NB4 (cell line): ENCODE data around the gene VBP1.
A peak's percentile ranks its signal among the peaks of the same experiment; 100 is the strongest.

Source experiments
- POLR2A ChIP-seq: IDR thresholded peaks from 2 replicates; pipeline ENCODE4 v1.6.1; 2011; ENCODE audit warnings: mild to moderate bottlenecking; ENCODE audit not compliant: insufficient read length; ENCODE audit errors: extremely low read depth
- TF ChIP-seq, protein P1 (sequence below): IDR thresholded peaks from one replicate; pipeline ENCODE4 v1.5.1; 2012; ENCODE audit warnings: low read depth, low read length
- TF ChIP-seq, protein P2 (sequence below): IDR thresholded peaks from 2 replicates; pipeline ENCODE4 v1.6.1; 2011; ENCODE audit warnings: low read depth, low read length

DNA sequence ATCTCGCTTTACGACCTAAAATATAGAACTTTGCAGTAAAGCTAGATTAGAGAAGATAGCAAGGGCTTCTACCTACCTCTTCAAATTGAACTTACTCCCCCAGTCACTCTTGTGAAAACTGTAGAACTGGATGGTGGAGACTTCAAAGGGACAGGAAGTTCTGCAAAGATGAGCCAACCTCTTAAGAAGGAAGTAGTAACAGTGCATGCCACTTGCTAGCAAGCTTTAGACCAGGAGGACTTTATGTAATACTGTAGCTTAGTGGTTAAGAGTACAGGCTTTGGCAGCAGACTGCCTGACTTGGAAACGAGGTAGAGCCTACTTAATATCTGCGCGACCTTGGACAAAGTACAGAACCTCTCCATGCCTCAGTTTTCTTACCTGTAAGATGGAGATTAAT, 27.5 kb upstream of the VBP1 start:
- TF ChIP-seq, protein P1, sequence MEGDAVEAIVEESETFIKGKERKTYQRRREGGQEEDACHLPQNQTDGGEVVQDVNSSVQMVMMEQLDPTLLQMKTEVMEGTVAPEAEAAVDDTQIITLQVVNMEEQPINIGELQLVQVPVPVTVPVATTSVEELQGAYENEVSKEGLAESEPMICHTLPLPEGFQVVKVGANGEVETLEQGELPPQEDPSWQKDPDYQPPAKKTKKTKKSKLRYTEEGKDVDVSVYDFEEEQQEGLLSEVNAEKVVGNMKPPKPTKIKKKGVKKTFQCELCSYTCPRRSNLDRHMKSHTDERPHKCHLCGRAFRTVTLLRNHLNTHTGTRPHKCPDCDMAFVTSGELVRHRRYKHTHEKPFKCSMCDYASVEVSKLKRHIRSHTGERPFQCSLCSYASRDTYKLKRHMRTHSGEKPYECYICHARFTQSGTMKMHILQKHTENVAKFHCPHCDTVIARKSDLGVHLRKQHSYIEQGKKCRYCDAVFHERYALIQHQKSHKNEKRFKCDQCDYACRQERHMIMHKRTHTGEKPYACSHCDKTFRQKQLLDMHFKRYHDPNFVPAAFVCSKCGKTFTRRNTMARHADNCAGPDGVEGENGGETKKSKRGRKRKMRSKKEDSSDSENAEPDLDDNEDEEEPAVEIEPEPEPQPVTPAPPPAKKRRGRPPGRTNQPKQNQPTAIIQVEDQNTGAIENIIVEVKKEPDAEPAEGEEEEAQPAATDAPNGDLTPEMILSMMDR: no peak
- no peak for TF ChIP-seq POLR2A
- TF ChIP-seq, protein P2, sequence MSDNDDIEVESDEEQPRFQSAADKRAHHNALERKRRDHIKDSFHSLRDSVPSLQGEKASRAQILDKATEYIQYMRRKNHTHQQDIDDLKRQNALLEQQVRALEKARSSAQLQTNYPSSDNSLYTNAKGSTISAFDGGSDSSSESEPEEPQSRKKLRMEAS: peak; percentile 23; the same call in 1 of the 2 replicates
